Measurements from ENCODE around the gene ICOS.
"Not testable (repeated sequence)": the region's sequence is repeated elsewhere in the genome, so short reads cannot be mapped to it uniquely, and the experiment has no call there.

The ICOS gene

DNA sequence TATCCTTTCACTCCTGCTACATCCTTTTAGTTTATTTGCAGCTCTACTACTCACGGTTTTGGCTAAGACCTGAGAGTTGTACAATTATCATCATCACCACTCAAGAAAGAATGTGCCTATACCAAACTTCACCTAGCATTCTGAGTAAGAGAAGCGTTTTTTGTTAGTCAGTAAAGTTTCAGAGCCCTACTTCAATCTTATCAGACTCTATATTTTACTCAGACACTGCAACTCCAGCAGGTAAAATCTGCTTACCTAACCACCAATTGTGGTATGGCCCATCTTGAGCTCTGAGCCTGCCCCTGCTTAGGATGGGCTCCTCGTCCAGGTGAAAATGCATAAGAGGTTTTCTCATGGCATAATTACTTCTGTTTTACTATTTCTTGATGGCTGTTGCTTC is 37.1 kb downstream of the ICOS start:
- no peak for DNase-seq (ENCODE audit: low read depth, low spot score)

DNA sequence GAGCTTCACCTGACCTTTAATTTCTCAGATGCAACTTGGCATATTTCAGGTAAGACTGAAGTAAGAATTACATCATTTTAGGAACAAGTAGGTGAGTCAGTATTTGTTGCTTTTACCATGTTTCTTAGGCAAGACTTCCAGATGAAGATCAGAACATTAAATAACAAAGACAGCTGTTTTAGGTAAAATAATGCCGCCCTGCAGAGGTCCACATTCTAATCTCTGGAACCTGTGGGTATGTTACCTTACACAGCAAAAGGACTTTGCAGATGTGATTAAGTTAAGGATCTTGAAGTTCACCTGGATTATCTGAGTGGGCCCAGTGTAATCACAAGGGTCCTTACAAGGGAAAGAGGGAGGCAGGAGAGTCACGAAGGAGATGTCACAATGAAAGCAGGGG is 39.3 kb downstream of the ICOS start:
- no peak for DNase-seq (ENCODE audit: low read depth, low spot score)

DNA sequence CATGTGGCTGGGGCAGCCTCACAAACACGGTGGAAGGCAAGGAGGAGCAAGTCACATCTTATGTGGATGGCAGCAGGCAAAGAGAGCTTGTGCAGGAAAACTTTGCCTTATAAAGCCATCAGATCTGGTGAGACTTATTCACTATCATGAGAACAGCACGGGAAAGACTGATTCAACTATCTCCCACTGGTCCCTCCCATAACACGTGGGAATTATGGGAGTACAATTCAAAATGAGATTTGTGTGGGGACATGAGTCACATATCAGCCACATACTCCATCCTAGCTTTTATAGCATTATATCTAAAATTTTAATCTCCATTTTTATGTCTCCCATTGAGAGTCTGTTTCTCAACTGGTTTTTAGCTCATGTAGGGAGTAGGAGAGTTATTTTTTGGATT is 45.7 kb downstream of the ICOS start:
- no peak for DNase-seq (ENCODE audit: low read depth, low spot score)

DNA sequence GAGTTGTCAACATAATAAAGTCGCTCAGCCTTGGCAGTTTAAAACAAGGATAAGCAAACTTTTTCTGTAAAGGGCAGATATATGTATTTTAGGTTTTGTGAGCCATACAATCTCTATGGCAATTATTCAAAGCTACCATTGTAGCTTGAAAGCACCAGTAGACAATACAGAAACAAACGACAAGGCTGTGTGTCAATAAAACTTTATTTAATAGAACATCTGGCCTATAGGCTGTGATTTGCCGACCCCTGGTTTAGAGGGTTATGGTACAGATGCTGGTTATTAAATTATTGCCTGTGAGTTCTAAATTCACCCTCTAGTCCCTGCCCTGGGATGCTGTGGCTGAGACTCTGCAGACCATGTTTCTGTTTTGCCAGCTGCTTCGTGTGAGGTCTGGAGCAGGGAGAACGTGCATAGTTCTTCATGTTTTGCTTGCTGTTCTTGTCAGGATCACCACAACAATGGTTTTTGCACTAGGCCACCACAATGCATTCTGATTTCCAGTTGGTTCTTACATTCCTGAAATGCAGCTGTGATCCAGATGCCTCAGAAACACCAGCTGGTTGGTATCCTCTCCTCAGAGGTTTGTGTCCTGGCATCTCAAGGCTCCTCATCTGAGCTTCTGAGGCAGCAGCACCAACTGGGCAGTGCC is 46.6 kb downstream of the ICOS start:
- DNase-seq (ENCODE audit: low read depth, low spot score): no peak

DNA sequence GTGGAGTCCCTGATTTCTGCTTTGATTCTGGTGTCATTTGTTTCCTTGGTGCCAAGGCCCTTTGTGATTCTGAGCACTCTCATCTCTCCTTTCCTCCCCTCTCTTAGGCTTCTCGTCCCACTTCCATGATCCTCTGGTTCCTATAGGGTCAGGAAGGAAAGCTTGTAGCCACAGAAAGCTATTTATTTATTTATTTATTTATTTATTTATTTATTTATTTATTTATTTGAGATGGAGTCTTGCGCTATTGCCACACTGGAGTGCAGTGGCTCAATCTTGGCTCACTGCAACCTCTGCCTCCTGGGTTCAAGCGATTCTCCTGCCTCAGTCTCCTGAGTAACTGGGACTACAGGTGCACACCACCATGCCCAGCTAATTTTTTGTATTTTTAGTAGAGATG is 49.4 kb downstream of the ICOS start:
- DNase-seq (ENCODE audit: low read depth, low spot score): not testable (repeated sequence)

DNA sequence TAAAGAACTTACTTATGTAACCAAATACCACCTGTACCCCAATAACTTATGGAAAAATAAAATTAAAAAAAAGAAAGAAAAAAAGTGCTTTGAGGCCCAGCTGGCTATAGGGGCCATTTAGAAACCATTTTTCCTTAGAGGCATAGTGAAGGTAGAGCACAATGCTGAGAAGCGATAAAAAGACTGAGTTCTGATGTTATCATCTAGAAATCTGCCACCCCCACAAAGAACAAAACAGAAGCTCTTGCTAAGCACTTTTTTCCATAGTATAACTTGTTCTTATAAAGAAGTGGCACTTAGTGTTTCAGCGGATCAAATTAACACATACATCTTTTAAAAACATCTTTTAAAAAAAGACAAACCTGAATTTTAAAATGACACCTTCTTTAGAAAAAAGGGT is 51.4 kb downstream of the ICOS start:
- no peak for DNase-seq (ENCODE audit: low read depth, low spot score)

DNA sequence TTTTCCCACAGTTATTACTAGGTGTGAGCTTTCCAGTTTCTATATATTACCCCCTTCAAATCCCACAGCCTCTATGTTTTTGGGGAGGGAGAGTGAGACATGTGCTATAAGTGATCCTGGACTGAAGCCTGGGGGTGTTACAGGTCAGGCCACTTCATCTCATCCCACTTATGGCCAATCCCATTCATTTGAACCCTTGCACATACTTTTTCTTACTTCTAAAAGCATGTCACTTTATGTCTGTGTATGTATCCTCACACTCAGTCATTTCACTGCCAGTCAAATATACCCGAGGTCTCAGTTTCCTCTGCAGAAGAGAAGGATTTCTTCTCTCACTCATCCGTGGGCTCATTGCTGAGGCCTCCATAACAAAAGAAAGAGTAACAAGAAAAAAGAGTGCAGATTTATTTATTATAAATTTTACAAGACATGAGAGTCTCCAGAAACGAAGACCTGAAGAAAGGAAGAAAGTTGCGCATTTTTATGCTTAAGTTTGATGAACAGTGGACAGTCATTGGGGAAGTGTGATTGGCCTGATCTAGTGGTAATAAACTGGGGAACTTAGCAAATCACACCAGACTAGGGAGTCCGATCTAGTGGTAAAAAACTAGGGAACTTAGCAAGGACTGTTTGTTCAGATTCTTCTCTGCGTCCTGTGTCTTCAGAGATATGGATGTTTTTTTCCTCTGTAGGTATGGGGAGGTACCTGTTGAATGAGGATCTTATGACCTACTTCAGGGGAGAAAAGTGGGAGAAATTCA is 52.1 kb downstream of the ICOS start:
- DNase-seq (ENCODE audit: low read depth, low spot score): no peak

DNA sequence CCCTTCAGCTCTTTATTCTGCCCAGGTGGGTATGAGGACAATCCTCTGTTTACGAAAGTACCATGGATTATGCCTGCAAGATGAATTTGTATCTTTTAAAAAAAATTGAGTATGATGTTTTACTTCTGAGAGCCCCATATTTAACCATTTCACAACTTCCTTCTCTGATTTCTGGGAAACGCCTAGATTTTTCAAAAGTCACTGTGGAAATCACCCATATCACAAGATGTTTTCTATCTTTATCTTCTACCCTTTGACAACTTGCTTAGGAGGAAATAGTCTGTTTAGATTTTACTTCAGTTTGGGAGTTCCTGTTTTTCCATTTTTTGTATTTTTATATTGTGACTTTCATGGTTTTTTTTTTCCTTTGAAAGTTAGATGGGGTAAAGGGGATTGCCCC is 53.0 kb downstream of the ICOS start:
- DNase-seq (ENCODE audit: low read depth, low spot score): no peak

DNA sequence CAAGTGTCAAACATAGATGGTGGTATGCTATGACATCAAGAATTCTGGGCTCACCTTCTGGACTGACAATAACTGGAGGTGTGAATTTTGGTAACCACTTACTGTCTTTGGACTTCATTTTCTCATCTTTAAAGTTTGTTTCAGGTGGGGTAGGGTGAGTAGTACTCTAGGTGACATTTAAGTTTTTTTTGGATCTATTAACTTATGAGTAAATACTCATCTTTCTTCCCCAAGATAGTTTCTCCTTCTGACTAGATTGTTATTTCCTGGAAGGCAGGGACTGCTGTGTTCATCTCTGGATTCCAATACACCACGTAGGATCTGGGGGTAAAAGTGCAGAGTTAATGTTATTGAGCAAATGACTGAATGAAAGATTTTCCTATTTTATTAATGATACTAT is 55.9 kb downstream of the ICOS start:
- DNase-seq (ENCODE audit: low read depth, low spot score): no peak

DNA sequence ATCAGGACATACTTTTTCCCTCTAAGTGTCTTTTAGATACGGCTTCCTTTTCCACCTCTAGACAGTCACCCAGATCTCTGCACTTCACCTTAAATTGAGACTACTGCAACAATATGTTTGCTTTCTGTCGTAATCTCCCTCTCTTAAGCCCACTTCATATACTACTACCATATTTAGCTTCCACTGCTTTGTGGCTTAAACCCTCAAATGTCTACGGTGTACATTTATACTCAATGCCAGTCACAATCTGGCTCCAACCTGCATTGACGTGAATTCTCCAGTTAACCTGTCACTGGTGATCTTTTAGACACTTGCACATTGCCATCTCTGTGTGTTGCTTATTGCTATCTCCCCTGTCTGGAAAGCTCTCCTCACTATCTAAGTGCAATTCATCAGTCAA is 56.4 kb downstream of the ICOS start:
- DNase-seq (ENCODE audit: low read depth, low spot score): no peak

DNA sequence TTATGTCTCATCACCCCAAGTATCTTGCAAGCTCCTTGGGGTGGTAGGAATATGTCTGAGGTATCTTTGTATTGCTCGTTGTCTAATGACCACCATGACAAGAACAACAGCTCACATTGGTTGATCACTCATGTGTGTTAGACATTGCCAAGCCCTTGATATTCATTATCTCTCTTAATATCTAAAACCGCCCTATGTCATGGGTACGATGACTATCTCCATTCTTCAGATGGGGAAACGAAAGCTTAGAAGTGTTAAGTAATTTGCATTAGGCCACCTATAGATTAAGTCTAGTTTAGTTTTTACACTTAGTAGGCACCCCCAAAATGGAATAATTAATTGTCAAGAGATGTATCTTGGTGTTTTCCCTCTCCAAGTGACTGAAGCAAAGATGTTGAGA is 57.0 kb downstream of the ICOS start:
- no peak for DNase-seq (ENCODE audit: low read depth, low spot score)

DNA sequence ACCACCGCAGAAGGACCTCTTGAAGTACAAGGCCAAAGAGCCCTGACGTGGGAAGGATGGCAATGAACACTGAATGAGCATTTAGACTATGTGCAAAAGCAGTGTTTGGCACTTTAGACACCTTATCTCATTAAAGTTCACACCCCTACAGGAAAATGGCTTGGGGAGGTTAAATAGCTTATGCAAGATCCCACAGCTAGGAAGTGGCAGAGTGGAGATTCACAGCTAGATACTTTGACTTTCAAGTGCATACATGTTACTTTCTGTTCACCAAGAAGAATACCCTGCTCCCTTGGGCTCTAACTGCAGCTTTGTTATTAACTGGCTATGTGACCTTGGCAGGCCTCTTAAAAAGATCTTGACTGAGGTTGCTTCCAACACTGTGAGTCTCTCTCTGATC is 58.2 kb downstream of the ICOS start:
- no peak for DNase-seq (ENCODE audit: low read depth, low spot score)

DNA sequence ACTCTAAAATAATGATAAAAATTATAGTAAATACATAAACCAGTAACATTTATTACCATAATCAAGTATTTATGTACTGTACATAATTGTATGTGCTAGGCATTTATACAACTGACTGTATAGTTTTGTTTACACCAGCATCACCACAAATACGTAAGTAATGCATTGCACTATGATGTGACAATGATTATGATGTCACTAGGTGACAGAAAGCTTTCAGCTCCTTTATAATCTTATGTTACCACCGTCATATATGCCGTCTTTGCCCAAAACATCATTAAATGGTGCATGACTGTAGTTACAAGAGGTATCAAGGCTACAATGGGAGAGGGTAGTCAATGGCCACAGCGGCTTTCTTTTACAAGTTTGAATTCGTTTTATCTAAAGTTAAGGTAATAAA is 60.1 kb downstream of the ICOS start:
- DNase-seq (ENCODE audit: low read depth, low spot score): no peak

DNA sequence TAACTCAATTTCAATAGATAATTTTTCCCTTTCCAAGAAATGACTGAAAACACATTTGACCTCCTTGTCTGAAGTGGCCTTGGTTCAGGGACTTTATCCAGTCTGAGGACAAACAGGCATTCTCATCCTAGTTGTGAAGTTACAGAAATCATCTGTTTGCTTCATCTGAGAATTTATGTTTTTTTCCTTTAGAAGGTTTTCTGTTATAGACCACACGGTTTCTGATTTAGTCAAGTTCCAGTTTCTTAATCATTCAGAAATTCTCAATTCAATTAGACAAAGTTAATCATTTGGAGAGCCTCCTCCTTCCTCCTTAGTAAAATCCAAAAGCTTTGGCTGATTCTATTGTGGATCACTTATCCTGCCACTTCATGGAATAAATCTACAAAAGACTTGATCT is 60.9 kb downstream of the ICOS start:
- no peak for DNase-seq (ENCODE audit: low read depth, low spot score)

DNA sequence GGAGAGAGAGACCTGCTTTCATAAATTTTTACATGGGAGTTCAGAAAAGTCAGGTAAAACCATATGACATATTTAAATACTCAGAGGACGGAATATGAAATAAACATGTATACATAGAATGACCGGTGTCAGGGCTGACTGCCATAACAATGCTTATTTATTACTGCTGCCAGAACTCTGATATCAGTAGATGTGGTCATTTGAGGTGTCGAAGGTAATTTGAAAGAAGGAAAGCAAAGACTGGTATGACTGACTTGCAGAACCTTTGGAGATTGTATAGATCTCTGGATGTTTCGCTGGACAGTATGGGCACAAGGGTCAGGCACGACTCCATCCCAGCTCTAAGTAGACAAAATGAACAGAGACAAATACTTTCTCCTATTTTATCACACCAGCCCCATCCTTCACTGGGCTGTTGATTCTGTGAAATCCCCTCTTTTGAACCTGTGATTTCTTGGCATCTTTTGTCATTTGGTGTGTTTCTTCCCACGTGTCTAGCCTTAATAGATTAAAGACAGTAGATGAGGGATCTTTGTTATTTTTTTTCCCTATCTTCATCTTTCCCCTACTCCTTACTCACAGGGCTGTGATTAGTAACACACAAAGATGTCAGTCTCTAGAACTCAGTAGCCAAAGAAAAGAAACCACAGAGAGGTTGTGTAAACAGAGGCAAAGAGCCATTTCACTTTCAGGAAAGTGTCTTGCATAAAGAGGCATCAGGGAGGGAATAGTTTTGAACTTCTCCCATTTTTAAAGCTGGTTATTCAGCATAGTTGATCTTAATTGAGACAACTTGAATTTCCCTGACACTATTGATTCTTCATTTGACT is 61.6 kb downstream of the ICOS start:
- no peak for DNase-seq (ENCODE audit: low read depth, low spot score)

DNA sequence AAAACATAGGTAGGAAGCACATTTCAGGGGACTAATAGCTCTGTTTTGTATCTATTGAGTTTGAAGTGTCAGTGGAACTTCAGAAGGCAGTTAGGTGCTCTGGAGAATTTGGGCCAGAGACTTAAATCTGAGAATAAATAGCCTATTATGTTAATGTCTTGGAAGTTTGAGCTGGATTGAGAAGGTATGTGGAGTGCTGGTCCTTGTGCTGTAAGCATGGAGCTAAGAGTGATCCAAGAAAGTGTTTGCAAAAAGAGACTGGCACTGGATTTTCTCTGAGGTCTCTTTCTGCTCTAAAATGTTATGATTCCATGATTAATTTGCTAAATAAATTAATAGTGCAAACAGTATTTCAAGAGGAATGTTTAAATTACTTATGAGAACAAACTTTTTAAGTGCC is 63.3 kb downstream of the ICOS start:
- DNase-seq (ENCODE audit: low read depth, low spot score): no peak

DNA sequence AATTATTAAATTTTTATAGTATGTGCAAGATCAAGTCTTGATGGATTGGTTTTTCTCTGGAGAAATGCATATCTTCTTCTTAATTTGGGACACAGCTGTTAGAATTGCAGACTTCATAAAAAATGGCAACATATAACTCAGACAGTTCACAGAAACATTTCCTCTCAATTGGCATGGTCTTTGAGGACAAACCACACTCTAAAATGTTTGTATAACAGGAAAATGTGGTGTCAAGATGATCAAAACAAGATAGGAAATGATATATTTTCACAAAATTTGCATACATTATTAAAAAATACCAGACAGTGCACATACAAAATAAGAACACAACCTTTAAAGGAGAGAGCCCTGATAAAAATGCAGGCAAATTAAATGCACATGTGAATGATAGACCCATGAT is 63.9 kb downstream of the ICOS start:
- no peak for DNase-seq (ENCODE audit: low read depth, low spot score)

DNA sequence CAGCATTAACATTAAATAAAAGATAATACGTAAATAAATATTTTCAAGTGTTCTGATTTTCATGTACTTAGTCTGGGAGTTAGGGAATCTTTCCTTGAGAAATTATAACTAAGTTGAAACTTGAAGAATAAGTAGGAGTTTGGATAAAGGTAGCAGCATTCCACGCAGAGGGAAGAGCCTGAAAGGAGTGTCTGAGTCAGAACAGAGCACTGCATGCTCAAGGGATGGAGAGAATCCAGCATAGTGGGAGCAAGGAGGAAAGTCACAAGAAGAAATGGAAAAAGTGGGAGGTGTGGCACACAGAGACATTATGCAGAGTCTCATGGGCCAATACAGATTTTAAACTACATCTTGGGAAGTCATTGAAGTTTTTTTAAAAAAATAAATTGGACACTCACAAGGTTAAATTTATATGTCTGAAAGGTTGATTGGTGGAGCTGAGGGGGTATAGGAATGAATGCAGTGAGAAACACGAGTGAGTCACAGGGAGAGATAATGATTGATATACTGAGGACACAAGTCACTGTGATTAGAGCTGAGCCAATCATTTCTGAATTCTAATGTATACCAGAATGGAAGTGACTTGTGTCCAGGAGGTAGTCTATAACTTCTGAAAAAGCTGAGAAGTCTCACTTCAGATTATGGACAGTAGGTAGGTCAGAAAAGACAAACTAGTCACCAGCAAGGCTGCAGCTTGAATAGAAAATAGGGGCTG is 66.9 kb downstream of the ICOS start:
- DNase-seq (ENCODE audit: low read depth, low spot score): no peak

DNA sequence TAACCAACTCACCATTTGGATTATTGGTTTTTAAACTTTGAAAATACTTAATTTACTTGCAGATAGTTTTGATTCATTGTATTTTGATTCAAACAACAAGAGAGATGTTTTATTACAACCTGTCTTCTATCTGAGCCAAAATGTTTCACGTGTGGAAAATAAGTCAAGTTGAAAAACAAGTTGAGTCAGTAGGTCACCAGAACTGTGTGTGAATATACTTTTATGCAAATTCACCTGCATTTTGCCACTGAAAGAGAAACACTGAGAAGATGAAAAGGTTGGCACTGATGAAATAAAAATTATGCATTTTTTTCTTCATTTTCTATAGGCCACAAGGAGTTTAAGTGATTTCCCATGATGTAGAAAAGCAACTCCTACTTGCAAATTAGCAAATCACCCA is 68.3 kb downstream of the ICOS start:
- DNase-seq (ENCODE audit: low read depth, low spot score): no peak

DNA sequence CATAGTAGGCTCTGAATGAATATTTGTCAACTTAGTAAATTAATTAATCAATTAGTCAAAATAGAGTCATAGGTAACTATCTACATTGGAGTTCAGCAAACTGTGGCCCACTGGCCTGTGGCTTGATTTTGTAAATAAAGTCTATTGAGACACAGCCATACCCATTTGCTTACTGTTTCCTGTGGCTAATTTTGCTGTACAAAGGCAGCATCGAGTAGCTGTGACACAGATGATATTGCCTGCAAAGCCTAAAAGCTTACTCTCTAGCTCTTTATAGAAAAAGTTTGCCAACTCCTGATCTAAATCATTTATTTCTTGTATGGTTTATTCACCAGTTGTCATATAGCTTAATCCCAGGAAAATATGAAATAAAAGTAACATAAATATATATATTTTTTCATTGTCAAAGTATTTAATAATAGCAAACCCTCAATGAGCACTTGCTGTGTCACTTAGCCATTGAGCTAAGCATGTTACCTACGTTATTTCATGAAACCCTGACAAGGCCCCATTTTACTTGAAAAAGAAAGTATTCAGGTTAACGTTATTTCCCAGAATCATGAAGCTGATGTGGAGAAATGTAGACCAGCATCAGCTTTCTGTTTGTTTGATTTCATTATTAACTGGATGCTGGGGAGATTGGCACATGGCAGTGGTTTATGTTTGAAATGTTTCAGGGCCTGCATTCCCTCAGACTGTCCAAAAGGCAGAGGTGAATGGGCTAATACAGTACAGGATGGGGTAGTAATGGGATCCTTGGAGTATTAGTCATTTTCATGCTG is 69.6 kb downstream of the ICOS start:
- no peak for DNase-seq (ENCODE audit: low read depth, low spot score)

DNA sequence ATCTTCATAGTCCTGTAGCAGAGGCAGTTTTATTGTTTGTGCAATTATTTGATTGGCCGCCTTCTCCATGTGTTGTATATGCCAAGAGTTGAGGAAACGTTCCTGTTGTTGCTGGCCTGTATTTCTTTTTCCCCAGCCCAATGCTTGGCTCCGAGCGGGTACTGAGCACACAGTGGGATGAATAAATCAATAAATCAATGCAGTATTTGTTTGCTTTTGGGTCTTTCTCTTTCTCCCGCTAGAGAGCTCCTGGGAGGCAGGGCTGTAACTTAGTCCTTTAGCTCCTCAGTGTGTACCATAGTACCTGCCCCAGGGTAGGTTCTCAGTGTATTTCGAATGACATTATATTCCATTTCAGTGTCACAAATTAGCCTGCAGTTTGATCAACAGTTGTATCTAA is 71.8 kb downstream of the ICOS start:
- DNase-seq (ENCODE audit: low read depth, low spot score): no peak

Measured in activated naive CD8-positive, alpha-beta T cell treated with anti-CD3 and anti-CD28 coated beads, Interleukin-2, amount 50 U/mL, for 16 hours (primary cell).